GM21723 (cell line): ENCODE data around the gene STK4.
A peak's percentile ranks its signal among the peaks of the same experiment; 100 is the strongest.

Source experiments
- ATAC-seq: cut with Tn5 transposase; IDR thresholded peaks from one replicate; pipeline ENCODE4 v1.9.1; 2021; ENCODE audit warnings: mild to moderate bottlenecking, moderate library complexity; ENCODE audit not compliant: unreplicated experiment

STK4 gene

GRCh38 chr20:44966030-44966961 lies at the start of gene STK4:
Gene STK4 (plus strand): TSS chr20:44966512. CDS start chr20:44966569, 57 bp downstream.
- peak; percentile 72 for ATAC-seq

GRCh38 chr20:44916586-44916985 lies 49.7 kb upstream of the STK4 start:
- no peak for ATAC-seq

- ATAC-seq = no peak
Observed at GRCh38 chr20:44917399-44917798, 48.9 kb upstream of the STK4 start.

GRCh38 chr20:44918342-44918741 lies 48.0 kb upstream of the STK4 start:
- no peak for ATAC-seq

- ATAC-seq = no peak
Observed at GRCh38 chr20:44918761-44919160, 47.6 kb upstream of the STK4 start.

GRCh38 chr20:44921447-44921846 lies 44.9 kb upstream of the STK4 start:
- no peak for ATAC-seq

GRCh38 chr20:44924541-44924940 lies 41.8 kb upstream of the STK4 start:
- no peak for ATAC-seq

- no peak for ATAC-seq
Observed at GRCh38 chr20:44928595-44928994, 37.7 kb upstream of the STK4 start.

- no peak for ATAC-seq
Observed at GRCh38 chr20:44930517-44931168, 35.7 kb upstream of the STK4 start.

- no peak for ATAC-seq
Observed at GRCh38 chr20:44931911-44932310, 34.4 kb upstream of the STK4 start.

GRCh38 chr20:44932916-44933315 lies 33.4 kb upstream of the STK4 start:
- no peak for ATAC-seq

- no peak for ATAC-seq
Observed at GRCh38 chr20:44936510-44936909, 29.8 kb upstream of the STK4 start.

GRCh38 chr20:44938637-44939036 lies 27.7 kb upstream of the STK4 start:
- ATAC-seq = no peak

GRCh38 chr20:44941120-44941691 lies 25.1 kb upstream of the STK4 start:
- ATAC-seq = no peak

- ATAC-seq = no peak
Observed at GRCh38 chr20:44942264-44942973, 23.9 kb upstream of the STK4 start.

GRCh38 chr20:44943828-44944227 lies 22.5 kb upstream of the STK4 start:
- no peak for ATAC-seq

GRCh38 chr20:44945261-44945660 lies 21.1 kb upstream of the STK4 start:
- ATAC-seq = no peak

GRCh38 chr20:44946271-44946852 lies 19.9 kb upstream of the STK4 start:
- no peak for ATAC-seq

- no peak for ATAC-seq
Observed at GRCh38 chr20:44948107-44948506, 18.2 kb upstream of the STK4 start.

- ATAC-seq = no peak
Observed at GRCh38 chr20:44948513-44948912, 17.8 kb upstream of the STK4 start.

- ATAC-seq = no peak
Observed at GRCh38 chr20:44950368-44950767, 15.9 kb upstream of the STK4 start.
